K562 (cell line): ENCODE measurements around the gene SMAD1. TPM values are rescaled to one million over a fixed set of nuclear protein-coding genes. Genes with fewer than 3 reads are reported as not detected.

Source experiments
- ATAC-seq: fragments of 200-7000 bp; cut with Tn5 transposase; 3 replicates; pipeline ENCODE4 v1.9.1; 2020; ENCODE audit warnings: moderate library complexity
- BruUV-seq: library from RNA; stranded (reverse); fragments of 400-500 nt; replicated peaks from 2 replicates; lab custom pipeline; 2021; lab: Mats Ljungman, UMichigan
- CTCF ChIA-PET: fragments of 300-600 bp; formaldehyde crosslinking; extraction: SDS; loops from one replicate; lab custom pipeline; 2021; ENCODE audit warnings: low intra/inter-chr PET ratio; lab: Yijun Ruan, JAX
- POLR2A ChIA-PET: fragments of 300-600, 350-650 bp; sonication (Branson Sonifier 250); formaldehyde crosslinking; extraction: SDS; loops from one replicate; lab custom pipeline; 2021; ENCODE audit warnings: antibody characterized with exemption, inconsistent platforms; lab: Yijun Ruan, JAX
- DNase-seq, 4 experiments: peaks; one replicate each; pipeline versions ENCODE4 v3.0.0 to v3.0.0-alpha.2; 2011 to 2018; ENCODE audit warnings: low spot score in 3 of 4, mixed read lengths in 3 of 4; ENCODE audit errors: extremely low read depth in 1 of 4
- FAIRE-seq: peaks from 2 replicates; lab custom pipeline; 2011; peaks lifted over from hg19 to GRCh38; lab: Jason Lieb, UNC
- H2AFZ ChIP-seq: 2 replicates; pipeline ENCODE4 v1.6.0; 2011; ENCODE audit warnings: low read depth, low read length, control low read depth, inconsistent platforms
- H3K27ac ChIP-seq: fragments of 200-600 bp; 3 replicates; pipeline ENCODE4 v1.8.0; 2011; ENCODE audit warnings: low read depth, mild to moderate bottlenecking, control low read depth, inconsistent platforms, low read length, moderate library complexity, mixed read lengths; ENCODE audit errors: extremely low read depth
- H3K27me3 ChIP-seq, 2 experiments: fragments of 300-600 bp in 1 of 2; 2 replicates in 1 of 2; 3 replicates in 1 of 2; pipeline versions ENCODE4 v1.6.0 to v1.8.0; 2011; ENCODE audit warnings: inconsistent platforms in 2 of 2, low read length in 2 of 2, mild to moderate bottlenecking in 1 of 2, mixed read lengths in 1 of 2, moderate library complexity in 1 of 2; ENCODE audit not compliant: control insufficient read depth in 2 of 2, insufficient read depth in 2 of 2
- H3K36me3 ChIP-seq: fragments of 300-600 bp; 3 replicates; pipeline ENCODE4 v1.8.0; 2011; ENCODE audit warnings: mild to moderate bottlenecking, low read length, inconsistent platforms; ENCODE audit not compliant: control insufficient read depth, insufficient read depth
- H3K4me1 ChIP-seq, 2 experiments: fragments of 200-600 bp in 1 of 2; replicated peaks in 1 of 2; 2 replicates in 1 of 2; 3 replicates in 1 of 2; pipeline versions ENCODE4 v1.5.1 to v1.8.0; 2011; ENCODE audit warnings: inconsistent platforms in 2 of 2, low read length in 2 of 2, mild to moderate bottlenecking in 1 of 2, mixed read lengths in 1 of 2, moderate library complexity in 1 of 2; ENCODE audit not compliant: control insufficient read depth in 2 of 2, insufficient read depth in 2 of 2
- H3K4me2 ChIP-seq: 2 replicates; pipeline ENCODE4 v1.6.1; 2011; ENCODE audit warnings: low read length, control low read depth, inconsistent platforms, mixed read lengths; ENCODE audit not compliant: insufficient read depth
- H3K4me3 ChIP-seq: fragments of 200-600 bp; sonication (generic), shearing (Covaris generic); 2 replicates; pipeline ENCODE4 v1.5.1; 2016; ENCODE audit warnings: control low read depth, inconsistent platforms
- H3K79me2 ChIP-seq: fragments of 200-600 bp; 3 replicates; pipeline ENCODE4 v1.8.0; 2011; ENCODE audit warnings: low read length, inconsistent platforms; ENCODE audit not compliant: control insufficient read depth, insufficient read depth
- H3K9ac ChIP-seq, 2 experiments: 2 replicates each; pipeline versions ENCODE4 v1.6.0 to v1.6.1; 2011; ENCODE audit warnings: low read depth in 2 of 2, low read length in 2 of 2, control low read depth in 1 of 2, inconsistent platforms in 1 of 2, mild to moderate bottlenecking in 1 of 2, mixed read lengths in 1 of 2; ENCODE audit not compliant: insufficient read depth in 1 of 2
- H3K9me1 ChIP-seq: one replicate; pipeline ENCODE4 v1.6.0; 2011; ENCODE audit warnings: inconsistent platforms, mild to moderate bottlenecking, low read length, moderate library complexity; ENCODE audit not compliant: control insufficient read depth, insufficient read depth
- H3K9me3 ChIP-seq: replicated peaks from 2 replicates; pipeline ENCODE4 v1.5.1; 2011; ENCODE audit warnings: low read depth, low read length, inconsistent platforms; ENCODE audit not compliant: control insufficient read depth, insufficient read depth
- H4K20me1 ChIP-seq: replicated peaks from 2 replicates; pipeline ENCODE4 v1.6.1; 2011; ENCODE audit warnings: low read length, inconsistent platforms, mixed read lengths; ENCODE audit not compliant: control insufficient read depth, insufficient read depth
- DPF2 ChIP-seq: fragments of 450-650 bp; IDR thresholded peaks from 2 replicates; pipeline ENCODE4 v1.6.1; 2016
- FOS ChIP-seq: IDR thresholded peaks from 3 replicates; pipeline ENCODE4 v1.6.1; 2011; ENCODE audit not compliant: insufficient read length; ENCODE audit errors: extremely low read depth
- KDM2B ChIP-seq: fragments of 250-450 bp; sonication (Bioruptor Pico); IDR thresholded peaks from 2 replicates; pipeline ENCODE4 v1.8.0; 2021; ENCODE audit warnings: mild to moderate bottlenecking, moderate library complexity
- MCM5 ChIP-seq: fragments of 450-650 bp; IDR thresholded peaks from 2 replicates; pipeline ENCODE4 v1.6.1; 2016; ENCODE audit warnings: low read depth
- NFIX ChIP-seq: fragments of 250-450 bp; sonication (Bioruptor Pico); IDR thresholded peaks from 2 replicates; pipeline ENCODE4 v1.4.0; 2020; ENCODE audit warnings: low read depth, mild to moderate bottlenecking, moderate library complexity
- NUFIP1 ChIP-seq: fragments of 450-650 bp; IDR thresholded peaks from 2 replicates; pipeline ENCODE4 v1.6.1; 2018; ENCODE audit not compliant: partially characterized antibody
- POLR2G ChIP-seq: fragments of 200-400 bp; formaldehyde crosslinking; IDR thresholded peaks from 2 replicates; pipeline ENCODE4 v1.6.1; 2017; ENCODE audit warnings: low read depth, mild to moderate bottlenecking, antibody characterized with exemption, low read length, moderate library complexity
- SUPT5H ChIP-seq: fragments of 450-650 bp; IDR thresholded peaks from 2 replicates; pipeline ENCODE4 v1.6.1; 2016
- ZFPM2 ChIP-seq: fragments of 250-450 bp; sonication (Bioruptor Pico); IDR thresholded peaks from 2 replicates; pipeline ENCODE4 v1.5.1; 2022; ENCODE audit warnings: mild to moderate bottlenecking
- ZNF253 ChIP-seq: fragments of 250-450 bp; sonication (Bioruptor Pico); conservative IDR thresholded peaks from 2 replicates; pipeline ENCODE4 v1.6.1; 2021; ENCODE audit warnings: mild to moderate bottlenecking
- ZNF384 ChIP-seq: IDR thresholded peaks from 2 replicates; pipeline ENCODE4 v1.6.1; 2012; ENCODE audit warnings: low read depth, low read length, improper control_type of control experiment
- WGBS: fragments of 100-300 bp; shearing (Covaris generic); methylation state at CpG from one replicate; pipeline ENCODE4 v1.1.6; 2016; ENCODE audit warnings: low coverage, mixed read lengths; ENCODE audit not compliant: insufficient coverage; ENCODE audit errors: missing lambda C conversion rate; 5-methylcytosine and 5-hydroxymethylcytosine counted together
- in situ Hi-C: fragments of 300-500 bp; cut with MboI; formaldehyde crosslinking; loops from 4 replicates; pipeline ENCODE4 v1.15.0; 2018; ENCODE audit warnings: inconsistent platforms, mixed read lengths
- intact Hi-C: fragments of 100-400 bp; cut with micrococcal nuclease; formaldehyde crosslinking; loops from 2 replicates; pipeline ENCODE4 v1.14.2; 2022
- polyA plus RNA-seq, 8 experiments: library from polyadenylated mRNA; depleted of rRNA in 4 of 8; stranded (reverse) in 5 of 8; unstranded in 3 of 8; fragments of >200 nt; fragmentation: Nextera tagmentation in 2 of 8; fragmentation: Illumina TruSeq in 1 of 8; extraction: Ambion mirVana in 2 of 8; extraction: Trizol in 1 of 8; gene quantifications; 2 replicates each; pipeline versions ENCODE4 v1.2.1 to v1.2.3, GENCODE V29; 2011 to 2014; ENCODE audit warnings: inconsistent platforms in 1 of 8, missing spikeins in 1 of 8
- total RNA-seq, 7 experiments: library from RNA; depleted of rRNA in 6 of 7; stranded (reverse); fragments of >200 nt in 6 of 7; fragmentation: Illumina TruSeq in 2 of 7; extraction: Trizol in 2 of 7; gene quantifications; 2 replicates each; pipeline versions ENCODE4 v1.2.1 to v1.2.3, GENCODE V29; 2011 to 2021; ENCODE audit warnings: low replicate concordance in 1 of 7
- TF ChIP-seq, protein P1 (sequence below): fragments of 250-450 bp; sonication (Bioruptor Pico); IDR thresholded peaks from 2 replicates; pipeline ENCODE4 v1.5.0; 2020; ENCODE audit warnings: mild to moderate bottlenecking
- TF ChIP-seq, protein P2 (sequence below), 2 experiments: fragments of 200-800 bp in 1 of 2; sonication (Bioruptor generic) in 1 of 2; sonication (generic) in 1 of 2; formaldehyde crosslinking in 1 of 2; IDR thresholded peaks in 1 of 2; conservative IDR thresholded peaks in 1 of 2; 2 replicates each; pipeline versions ENCODE4 v1.5.0 to v1.6.1; 2016 to 2020; ENCODE audit warnings: missing compliant biosample characterization in 1 of 2, missing genetic modification characterization in 1 of 2, missing genetic modification reagents in 1 of 2

SMAD1 gene
- total and polyA plus RNA-seq, 9 of the 15 experiments (the other 6 are each of a cell fraction or from before 2014, with no cell fraction given): 0.05 to 0.54 (median 0.21) TPM; not detected in 3

- no peak for FAIRE-seq
These were observed 50.2 kb downstream of the SMAD1 start for GRCh38 chr4:145531859-145532258.

GRCh38 chr4:145533001-145533400 lies 51.3 kb downstream of the SMAD1 start:
- Histone ChIP-seq H3K9me1 (no peaks in the 10 kb centered on the region), H3K4me3 (no peak overlapping the region), H3K27me3 (no peaks in the 10 kb centered on the region), H3K79me2 (no peaks in the 10 kb centered on the region), H3K9me3 (no peaks in the 10 kb centered on the region), H3K36me3 (no peaks in the 10 kb centered on the region), H2AFZ (no peak overlapping the region), H3K4me1 (no peaks in the 10 kb centered on the region), H3K9ac (no peak overlapping the region), H3K4me2 (no peak overlapping the region), H4K20me1 (no peaks in the 10 kb centered on the region), H3K27ac (no peak overlapping the region)
- BruUV-seq: no TSS peak
- POLR2A ChIA-PET: no interaction called here
- 2% methylated on average over 4 of the region's 4 CpGs for WGBS
- ATAC-seq (no peak), FAIRE-seq (no peak), DNase-seq (no peak)
- in situ Hi-C loops (no loop called here), intact Hi-C loops (no loop called here)
- CTCF ChIA-PET: no interaction called here
- TF ChIP-seq FOS (no peak), ZNF253 (CRISPR knock-in tag) (no peak), NUFIP1 (no peak), ZNF384 (no peak), DPF2 (no peak)
- TF ChIP-seq, protein P1, sequence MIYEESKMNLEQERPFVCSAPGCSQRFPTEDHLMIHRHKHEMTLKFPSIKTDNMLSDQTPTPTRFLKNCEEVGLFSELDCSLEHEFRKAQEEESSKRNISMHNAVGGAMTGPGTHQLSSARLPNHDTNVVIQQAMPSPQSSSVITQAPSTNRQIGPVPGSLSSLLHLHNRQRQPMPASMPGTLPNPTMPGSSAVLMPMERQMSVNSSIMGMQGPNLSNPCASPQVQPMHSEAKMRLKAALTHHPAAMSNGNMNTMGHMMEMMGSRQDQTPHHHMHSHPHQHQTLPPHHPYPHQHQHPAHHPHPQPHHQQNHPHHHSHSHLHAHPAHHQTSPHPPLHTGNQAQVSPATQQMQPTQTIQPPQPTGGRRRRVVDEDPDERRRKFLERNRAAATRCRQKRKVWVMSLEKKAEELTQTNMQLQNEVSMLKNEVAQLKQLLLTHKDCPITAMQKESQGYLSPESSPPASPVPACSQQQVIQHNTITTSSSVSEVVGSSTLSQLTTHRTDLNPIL (CRISPR knock-in tag): no peak

More at GRCh38 chr4:145531859-145532258, 50.2 kb downstream of the SMAD1 start:
- no peak for DNase-seq
- no peaks in the 10 kb centered on the region for H3K9me1 ChIP-seq
- intact Hi-C loops: no loop called here
- no peaks in the 10 kb centered on the region for H3K4me1 ChIP-seq
- POLR2A ChIA-PET: no interaction called here
- H3K9ac ChIP-seq: no peak overlapping the region
- H3K27ac ChIP-seq: no peak overlapping the region
- WGBS: 0% methylated on average over 5 of the region's 5 CpGs
- no peak overlapping the region for H2AFZ ChIP-seq
- no peaks in the 10 kb centered on the region for H4K20me1 ChIP-seq
- TF ChIP-seq MCM5 (no peak), SUPT5H (no peak), NFIX (CRISPR knock-in tag) (no peak), KDM2B (CRISPR knock-in tag) (no peak), ZFPM2 (CRISPR knock-in tag) (no peak), POLR2G (no peak)
- TF ChIP-seq, protein P2, sequence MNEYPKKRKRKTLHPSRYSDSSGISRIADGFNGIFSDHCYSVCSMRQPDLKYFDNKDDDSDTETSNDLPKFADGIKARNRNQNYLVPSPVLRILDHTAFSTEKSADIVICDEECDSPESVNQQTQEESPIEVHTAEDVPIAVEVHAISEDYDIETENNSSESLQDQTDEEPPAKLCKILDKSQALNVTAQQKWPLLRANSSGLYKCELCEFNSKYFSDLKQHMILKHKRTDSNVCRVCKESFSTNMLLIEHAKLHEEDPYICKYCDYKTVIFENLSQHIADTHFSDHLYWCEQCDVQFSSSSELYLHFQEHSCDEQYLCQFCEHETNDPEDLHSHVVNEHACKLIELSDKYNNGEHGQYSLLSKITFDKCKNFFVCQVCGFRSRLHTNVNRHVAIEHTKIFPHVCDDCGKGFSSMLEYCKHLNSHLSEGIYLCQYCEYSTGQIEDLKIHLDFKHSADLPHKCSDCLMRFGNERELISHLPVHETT (CRISPR knock-in tag; conservative IDR thresholded peaks at IDR 0.05 in 1 of 2, IDR thresholded peaks at IDR 0.05 in 1 of 2): no peak
- TF ChIP-seq, all 486 proteins: peak for 0
- H3K36me3 ChIP-seq: no peaks in the 10 kb centered on the region
- no peaks in the 10 kb centered on the region for H3K79me2 ChIP-seq
- in situ Hi-C loops: no loop called here
- no TSS peak for BruUV-seq
- no peak overlapping the region for H3K4me3 ChIP-seq
- no peak overlapping the region for H3K4me2 ChIP-seq
- CTCF ChIA-PET: no interaction called here
- H3K27me3 ChIP-seq: no peaks in the 10 kb centered on the region
- no peak for ATAC-seq
- H3K9me3 ChIP-seq: no peaks in the 10 kb centered on the region
